Fibroblast of lung (primary cell): Measurements from ENCODE around the gene IGLL1.

Experiments used
- EZH2 ChIP-seq: IDR thresholded peaks from 2 replicates; pipeline ENCODE4 v1.5.1; 2012; ENCODE audit warnings: low read length, control low read depth, mild to moderate bottlenecking; ENCODE audit errors: missing control alignments
- TF ChIP-seq, protein P1 (sequence below), 2 donors: IDR thresholded peaks in 1 of 2; conservative IDR thresholded peaks in 1 of 2; 1 replicate in 1 of 2; 2 replicates in 1 of 2; pipeline ENCODE4 v1.5.1; 2011 to 2012; ENCODE audit warnings: low read length in 2 of 2, control low read depth in 1 of 2, inconsistent platforms in 1 of 2, low read depth in 1 of 2, mild to moderate bottlenecking in 1 of 2

DNA sequence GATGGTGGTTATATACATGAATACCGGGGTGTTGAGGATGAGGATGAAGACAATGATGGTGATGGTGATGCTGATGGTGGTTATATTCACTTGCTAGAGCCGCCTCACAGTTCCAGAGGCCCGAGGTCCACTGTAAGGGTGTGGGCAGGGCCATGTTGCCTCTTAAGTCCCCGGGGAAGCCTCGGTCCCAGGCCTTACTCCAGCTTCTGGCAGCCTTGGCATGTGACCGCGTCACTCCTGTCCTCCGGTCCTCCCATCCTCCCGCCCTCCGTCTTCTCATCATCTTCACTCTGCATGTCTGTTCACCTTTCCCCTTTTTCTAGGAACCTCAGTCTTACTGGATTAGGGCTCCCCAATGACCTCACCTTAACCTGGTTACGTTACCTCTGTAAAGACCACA, 54.6 kb downstream of the IGLL1 start:
- no peak for TF ChIP-seq EZH2
- TF ChIP-seq, protein P1, sequence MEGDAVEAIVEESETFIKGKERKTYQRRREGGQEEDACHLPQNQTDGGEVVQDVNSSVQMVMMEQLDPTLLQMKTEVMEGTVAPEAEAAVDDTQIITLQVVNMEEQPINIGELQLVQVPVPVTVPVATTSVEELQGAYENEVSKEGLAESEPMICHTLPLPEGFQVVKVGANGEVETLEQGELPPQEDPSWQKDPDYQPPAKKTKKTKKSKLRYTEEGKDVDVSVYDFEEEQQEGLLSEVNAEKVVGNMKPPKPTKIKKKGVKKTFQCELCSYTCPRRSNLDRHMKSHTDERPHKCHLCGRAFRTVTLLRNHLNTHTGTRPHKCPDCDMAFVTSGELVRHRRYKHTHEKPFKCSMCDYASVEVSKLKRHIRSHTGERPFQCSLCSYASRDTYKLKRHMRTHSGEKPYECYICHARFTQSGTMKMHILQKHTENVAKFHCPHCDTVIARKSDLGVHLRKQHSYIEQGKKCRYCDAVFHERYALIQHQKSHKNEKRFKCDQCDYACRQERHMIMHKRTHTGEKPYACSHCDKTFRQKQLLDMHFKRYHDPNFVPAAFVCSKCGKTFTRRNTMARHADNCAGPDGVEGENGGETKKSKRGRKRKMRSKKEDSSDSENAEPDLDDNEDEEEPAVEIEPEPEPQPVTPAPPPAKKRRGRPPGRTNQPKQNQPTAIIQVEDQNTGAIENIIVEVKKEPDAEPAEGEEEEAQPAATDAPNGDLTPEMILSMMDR (conservative IDR thresholded peaks at IDR 0.05 in 1 of 2, IDR thresholded peaks at IDR 0.05 in 1 of 2; ENCODE audit: low read depth in 1 of 2, low read length in 2 of 2) = no peak
